Neuronal stem cell (in vitro differentiated cells): ENCODE data around the gene AUTS2.

Experiments
- DNase-seq: peaks from one replicate; pipeline ENCODE4 v3.0.0-alpha.2; 2013; ENCODE audit warnings: low spot score
- H2AFZ ChIP-seq: one replicate; pipeline ENCODE4 v1.6.1; 2013; ENCODE audit warnings: mild to moderate bottlenecking, low read length, inconsistent platforms
- H2AK5ac ChIP-seq: 2 replicates; pipeline ENCODE4 v1.6.1; 2013; ENCODE audit warnings: low read depth, mild to moderate bottlenecking, inconsistent platforms, low read length, moderate library complexity, mixed read lengths
- H2BK120ac ChIP-seq: 2 replicates; pipeline ENCODE4 v1.6.1; 2013; ENCODE audit warnings: low read depth, mild to moderate bottlenecking, inconsistent platforms, low read length, moderate library complexity, mixed read lengths
- H2BK12ac ChIP-seq: one replicate; pipeline ENCODE4 v1.6.1; 2013; ENCODE audit warnings: low read length, inconsistent platforms
- H2BK15ac ChIP-seq: 2 replicates; pipeline ENCODE4 v1.6.1; 2013; ENCODE audit warnings: mild to moderate bottlenecking, low read length, inconsistent platforms, mixed read lengths
- H2BK5ac ChIP-seq: one replicate; pipeline ENCODE4 v1.6.1; 2013; ENCODE audit warnings: inconsistent platforms, mild to moderate bottlenecking, low read length, moderate library complexity
- H3K14ac ChIP-seq: one replicate; pipeline ENCODE4 v1.6.1; 2013; ENCODE audit warnings: low read length, inconsistent platforms
- H3K18ac ChIP-seq: 2 replicates; pipeline ENCODE4 v1.6.1; 2013; ENCODE audit warnings: low read length, inconsistent platforms
- H3K23ac ChIP-seq: 2 replicates; pipeline ENCODE4 v1.6.1; 2013; ENCODE audit warnings: low read depth, mild to moderate bottlenecking, mixed read lengths, low read length, inconsistent platforms; ENCODE audit not compliant: poor library complexity
- H3K27ac ChIP-seq: replicated peaks from 3 replicates; pipeline ENCODE4 v1.5.1; 2013; ENCODE audit warnings: low read length, inconsistent platforms
- H3K27me3 ChIP-seq, 3 experiments: 2 replicates each; pipeline ENCODE4 v1.6.1; 2013; ENCODE audit warnings: low read length in 3 of 3, mild to moderate bottlenecking in 2 of 3, inconsistent platforms in 1 of 3, low read depth in 1 of 3, mixed read lengths in 1 of 3, moderate library complexity in 1 of 3; ENCODE audit not compliant: control insufficient read depth in 3 of 3, insufficient read depth in 3 of 3
- H3K36me3 ChIP-seq, 2 donors: replicated peaks in 1 of 2; 2 replicates each; pipeline ENCODE4 v1.6.1; 2013; ENCODE audit warnings: low read length in 2 of 2; ENCODE audit not compliant: control insufficient read depth in 2 of 2, insufficient read depth in 2 of 2
- H3K4ac ChIP-seq: 2 replicates; pipeline ENCODE4 v1.6.1; 2013; ENCODE audit warnings: inconsistent platforms, mild to moderate bottlenecking, low read length, moderate library complexity
- H3K4me1 ChIP-seq, 2 donors: 1 replicate in 1 of 2; 2 replicates in 1 of 2; pipeline ENCODE4 v1.6.1; 2013; ENCODE audit warnings: low read length in 2 of 2, low read depth in 1 of 2; ENCODE audit not compliant: control insufficient read depth in 2 of 2, insufficient read depth in 1 of 2
- H3K4me2 ChIP-seq: one replicate; pipeline ENCODE4 v1.6.1; 2013; ENCODE audit warnings: mild to moderate bottlenecking, low read length, inconsistent platforms; ENCODE audit not compliant: insufficient read depth, poor library complexity, severe bottlenecking
- H3K4me3 ChIP-seq, 2 donors: 2 replicates each; pipeline ENCODE4 v1.5.1; 2013; ENCODE audit warnings: low read length in 2 of 2, mild to moderate bottlenecking in 2 of 2, inconsistent platforms in 1 of 2, moderate library complexity in 1 of 2
- H3K79me1 ChIP-seq: one replicate; pipeline ENCODE4 v1.6.1; 2013; ENCODE audit warnings: low read depth, mild to moderate bottlenecking, inconsistent platforms, low read length, moderate library complexity
- H3K9ac ChIP-seq: one replicate; pipeline ENCODE4 v1.6.1; 2013; ENCODE audit warnings: mild to moderate bottlenecking, low read depth, low read length, inconsistent platforms; ENCODE audit not compliant: poor library complexity
- H3K9me3 ChIP-seq, 2 donors: replicated peaks in 1 of 2; 2 replicates each; pipeline versions ENCODE3 to v1.6.1; 2013; ENCODE audit warnings: low read length in 2 of 2, mild to moderate bottlenecking in 2 of 2, inconsistent platforms in 1 of 2, low read depth in 1 of 2, mixed read lengths in 1 of 2, moderate library complexity in 1 of 2; ENCODE audit not compliant: control insufficient read depth in 2 of 2, insufficient read depth in 1 of 2
- H4K8ac ChIP-seq: one replicate; pipeline ENCODE4 v1.6.1; 2013; ENCODE audit warnings: low read depth, mild to moderate bottlenecking, inconsistent platforms, low read length, moderate library complexity
- H4K91ac ChIP-seq: one replicate; pipeline ENCODE4 v1.6.1; 2013; ENCODE audit warnings: low read length, low read depth, mild to moderate bottlenecking, inconsistent platforms; ENCODE audit not compliant: poor library complexity
- WGBS, 2 donors: extraction: QIAGEN DNeasy Blood & Tissue Kit; methylation state at CpG; one replicate each; pipeline ENCODE4 v1.1.7; 2013; ENCODE audit warnings: missing lambda C conversion rate in 2 of 2, mixed read lengths in 1 of 2; ENCODE audit not compliant: insufficient read length in 2 of 2, insufficient replicate concordance in 1 of 2; ENCODE audit errors: extremely low coverage in 2 of 2; 5-methylcytosine and 5-hydroxymethylcytosine counted together

AUTS2 gene

GRCh38 chr7:69878591-69878990, 280.3 kb downstream of the AUTS2 start:
- no peak overlapping the region for H2BK12ac ChIP-seq

GRCh38 chr7:69879989-69880388, 281.7 kb downstream of the AUTS2 start:
- H3K27ac ChIP-seq: no peak overlapping the region
- no peak overlapping the region for H3K4ac ChIP-seq
- H4K8ac ChIP-seq: no peak overlapping the region
- H3K27me3 ChIP-seq: no peaks in the 10 kb centered on the region
- H3K23ac ChIP-seq: no peak overlapping the region
- no peaks in the 10 kb centered on the region for H3K36me3 ChIP-seq
- no peak overlapping the region for H4K91ac ChIP-seq
- no peak for DNase-seq
- H3K4me2 ChIP-seq: no peak overlapping the region
- no peak overlapping the region for H2BK5ac ChIP-seq
- no peak overlapping the region for H2BK12ac ChIP-seq
- H3K4me1 ChIP-seq: peaks cover 0 to 13% of the 10 kb centered on the region in 2 donors
- H3K14ac ChIP-seq: no peak overlapping the region
- no peak overlapping the region for H2BK120ac ChIP-seq
- H2AK5ac ChIP-seq: no peak overlapping the region
- H3K4me3 ChIP-seq: no peak overlapping the region
- no peak overlapping the region for H3K18ac ChIP-seq
- H3K79me1 ChIP-seq: no peaks in the 10 kb centered on the region
- no peak overlapping the region for H3K9ac ChIP-seq
- H2AFZ ChIP-seq: no peak overlapping the region
- no peaks in the 10 kb centered on the region for H3K9me3 ChIP-seq
- WGBS, 2 donors: no CpG with 5 or more reads among the region's 3 CpGs
- no peak overlapping the region for H2BK15ac ChIP-seq

More at GRCh38 chr7:69878591-69878990, 280.3 kb downstream of the AUTS2 start:
- H2BK15ac ChIP-seq: no peak overlapping the region
- no peaks in the 10 kb centered on the region for H3K79me1 ChIP-seq
- no CpG with 5 or more reads among the region's 3 CpGs for WGBS, 2 donors
- H3K4me3 ChIP-seq: no peak overlapping the region
- no peak overlapping the region for H2AFZ ChIP-seq
- no peak overlapping the region for H3K4ac ChIP-seq
- no peak overlapping the region for H4K8ac ChIP-seq
- no peak overlapping the region for H2BK120ac ChIP-seq
- no peak overlapping the region for H2AK5ac ChIP-seq
- no peak overlapping the region for H3K4me2 ChIP-seq
- no peak overlapping the region for H3K9ac ChIP-seq
- no peak overlapping the region for H3K27ac ChIP-seq
- H3K27me3 ChIP-seq: no peaks in the 10 kb centered on the region
- no peaks in the 10 kb centered on the region for H3K9me3 ChIP-seq
- H3K18ac ChIP-seq: no peak overlapping the region
- H2BK5ac ChIP-seq: no peak overlapping the region
- H3K14ac ChIP-seq: no peak overlapping the region
- H3K4me1 ChIP-seq: peaks cover 0 to 8% of the 10 kb centered on the region in 2 donors
- H3K23ac ChIP-seq: no peak overlapping the region
- H3K36me3 ChIP-seq: no peaks in the 10 kb centered on the region
- H4K91ac ChIP-seq: no peak overlapping the region
- no peak for DNase-seq

GRCh38 chr7:69880840-69881239, 282.6 kb downstream of the AUTS2 start:
- Histone ChIP-seq H4K8ac (no peak overlapping the region), H4K91ac (no peak overlapping the region), H2BK15ac (no peak overlapping the region), H3K9me3 (no peaks in the 10 kb centered on the region), H3K4ac (no peak overlapping the region), H3K4me1 (peaks cover 0 to 13% of the 10 kb centered on the region in 2 donors), H3K23ac (no peak overlapping the region), H2BK120ac (no peak overlapping the region), H3K27me3 (no peaks in the 10 kb centered on the region), H2AK5ac (no peak overlapping the region), H3K79me1 (no peaks in the 10 kb centered on the region), H3K27ac (no peak overlapping the region), H3K36me3 (no peaks in the 10 kb centered on the region), H3K18ac (no peak overlapping the region), H3K9ac (no peak overlapping the region), H3K4me3 (no peak overlapping the region), H3K14ac (no peak overlapping the region), H2BK5ac (no peak overlapping the region), H3K4me2 (no peak overlapping the region), H2AFZ (no peak overlapping the region), H2BK12ac (no peak overlapping the region)
- no CpG with 5 or more reads among the region's 3 CpGs for WGBS, 2 donors
- DNase-seq: no peak

GRCh38 chr7:69882269-69882668, 284.0 kb downstream of the AUTS2 start:
- Histone ChIP-seq H2BK5ac (no peak overlapping the region), H2BK12ac (no peak overlapping the region), H3K23ac (no peak overlapping the region), H3K4ac (no peak overlapping the region), H2BK15ac (no peak overlapping the region), H3K27me3 (no peaks in the 10 kb centered on the region), H3K9me3 (no peaks in the 10 kb centered on the region), H3K4me3 (no peak overlapping the region), H3K9ac (no peak overlapping the region), H2AK5ac (no peak overlapping the region), H3K18ac (no peak overlapping the region), H4K91ac (no peak overlapping the region), H3K14ac (no peak overlapping the region), H3K4me1 (peaks cover 0 to 13% of the 10 kb centered on the region in 2 donors), H3K36me3 (no peaks in the 10 kb centered on the region), H3K79me1 (no peaks in the 10 kb centered on the region), H3K4me2 (no peak overlapping the region), H2BK120ac (no peak overlapping the region), H2AFZ (no peak overlapping the region), H3K27ac (no peak overlapping the region), H4K8ac (no peak overlapping the region)
- no peak for DNase-seq
- no CpG with 5 or more reads among the region's 1 CpG for WGBS, 2 donors
